NK-92 (cell line): ENCODE results near the gene ATOH8.

Experiments
- DNase-seq: peaks from one replicate; lab custom pipeline; 2025; ENCODE audit not compliant: unreplicated experiment; lab: John Stamatoyannopoulos, UW

The ATOH8 gene

DNA sequence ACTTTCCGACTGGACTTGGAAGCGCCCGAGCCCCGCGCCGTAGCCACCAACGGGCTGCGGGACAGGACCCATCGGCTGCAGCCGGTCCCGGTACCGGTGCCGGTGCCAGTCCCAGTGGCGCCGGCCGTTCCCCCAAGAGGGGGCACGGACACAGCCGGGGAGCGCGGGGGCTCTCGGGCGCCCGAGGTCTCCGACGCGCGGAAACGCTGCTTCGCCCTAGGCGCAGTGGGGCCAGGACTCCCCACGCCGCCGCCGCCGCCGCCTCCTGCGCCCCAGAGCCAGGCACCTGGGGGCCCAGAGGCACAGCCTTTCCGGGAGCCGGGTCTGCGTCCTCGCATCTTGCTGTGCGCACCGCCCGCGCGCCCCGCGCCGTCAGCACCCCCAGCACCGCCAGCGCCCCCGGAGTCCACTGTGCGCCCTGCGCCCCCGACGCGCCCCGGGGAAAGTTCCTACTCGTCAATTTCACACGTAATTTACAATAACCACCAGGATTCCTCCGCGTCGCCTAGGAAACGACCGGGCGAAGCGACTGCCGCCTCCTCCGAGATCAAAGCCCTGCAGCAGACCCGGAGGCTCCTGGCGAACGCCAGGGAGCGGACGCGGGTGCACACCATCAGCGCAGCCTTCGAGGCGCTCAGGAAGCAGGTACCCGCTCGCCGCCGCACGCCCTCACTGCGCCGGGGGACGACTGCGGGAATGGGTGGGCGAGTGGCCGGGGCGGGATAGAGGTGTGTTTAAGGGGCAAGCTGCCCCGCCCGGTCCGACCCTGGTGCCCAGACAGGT, 713 bp downstream of the ATOH8 start:
- DNase-seq, result no peak

DNA sequence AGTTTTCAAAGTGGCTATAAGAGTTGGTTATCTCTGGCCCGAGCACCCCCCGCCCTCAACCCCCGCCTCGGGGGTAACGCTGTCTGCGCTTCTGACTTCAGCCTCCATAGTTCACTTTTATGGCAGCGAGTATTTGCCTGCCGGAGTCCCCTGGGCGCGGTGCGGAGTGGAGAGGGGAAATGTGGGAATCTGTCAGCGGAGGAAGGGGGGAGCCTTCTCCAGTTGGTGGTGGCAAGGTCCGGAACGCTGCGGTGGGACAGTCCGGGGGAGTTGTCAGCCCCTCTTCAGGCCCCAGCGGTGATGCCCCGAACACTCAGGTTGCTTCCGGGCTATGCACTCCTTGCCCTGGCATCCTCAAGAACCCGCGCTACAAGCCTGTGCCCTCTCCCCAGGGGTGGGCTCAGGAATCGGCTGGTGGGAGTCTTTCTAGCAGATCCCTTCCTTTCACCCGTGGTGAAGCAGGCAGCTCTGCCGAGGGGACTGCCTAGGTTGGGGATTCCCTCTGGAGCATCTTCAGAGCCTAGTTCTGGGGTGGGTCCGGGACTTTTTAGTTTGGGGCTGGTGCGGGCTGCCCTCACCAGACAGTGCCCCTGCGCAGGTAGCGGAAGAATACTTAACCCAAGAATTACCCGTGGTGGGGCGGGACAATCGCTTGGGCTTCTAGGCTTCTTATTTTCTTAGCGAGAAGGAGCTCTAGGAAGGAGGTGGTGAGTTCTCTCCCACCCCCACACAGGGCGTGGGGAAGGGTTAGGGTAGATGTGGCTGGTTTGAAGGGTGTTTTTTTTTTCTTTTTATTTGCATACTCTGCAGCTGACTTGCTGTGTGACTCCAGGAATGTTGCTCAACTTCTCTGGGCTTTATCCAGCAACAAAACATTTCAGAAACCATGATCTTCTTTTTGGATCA, 1.6 kb downstream of the ATOH8 start:
- no peak for DNase-seq

DNA sequence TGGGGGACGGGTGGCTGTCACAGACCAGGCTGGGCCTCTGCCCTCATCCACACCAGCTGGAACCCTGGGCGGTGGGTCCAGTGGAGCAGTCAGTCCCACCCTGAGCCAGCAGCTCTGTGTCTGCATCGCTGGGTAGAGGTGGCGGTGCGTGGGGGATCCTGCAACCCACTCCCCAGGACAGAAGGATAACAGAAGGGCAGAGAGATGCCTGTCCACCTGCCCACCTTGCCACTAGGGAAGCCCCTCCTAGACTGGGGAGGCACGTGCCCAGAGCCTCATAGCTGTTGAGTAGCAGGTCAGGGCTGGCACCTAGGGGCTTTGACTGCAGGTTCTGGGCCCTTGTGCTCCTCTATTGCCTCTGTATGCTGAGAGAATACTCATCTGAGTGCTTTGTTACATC, 2.4 kb downstream of the ATOH8 start:
- no peak for DNase-seq

- DNase-seq, result no peak
These were observed 3.1 kb downstream of the ATOH8 start for GRCh38 chr2:85756822-85757435.

GRCh38 chr2:85757860-85758259, 4.1 kb downstream of the ATOH8 start:
- DNase-seq, result no peak

- no peak for DNase-seq
These were observed 4.8 kb downstream of the ATOH8 start for GRCh38 chr2:85758361-85759256.

GRCh38 chr2:85759257-85759613, 5.4 kb downstream of the ATOH8 start:
- no peak for DNase-seq

DNA sequence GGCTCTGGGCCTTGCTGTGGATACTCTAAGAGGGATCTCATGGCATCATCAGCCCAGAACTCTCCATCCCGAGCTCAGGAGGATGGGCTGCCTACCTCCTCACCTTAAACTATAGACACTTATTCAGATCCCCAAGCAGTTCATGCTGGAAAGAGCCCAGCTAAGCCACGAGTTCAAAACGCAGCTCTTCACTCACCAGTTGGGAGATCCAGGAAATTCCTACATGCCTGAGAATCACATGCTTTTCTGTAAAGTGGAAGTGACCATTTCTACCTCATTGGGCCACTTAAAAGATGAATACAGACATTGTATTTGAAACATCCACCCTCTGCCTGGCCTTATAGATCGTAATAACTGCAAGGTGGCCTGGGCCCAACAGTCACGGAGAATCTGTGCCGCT, 6.6 kb downstream of the ATOH8 start:
- DNase-seq, result no peak

DNA sequence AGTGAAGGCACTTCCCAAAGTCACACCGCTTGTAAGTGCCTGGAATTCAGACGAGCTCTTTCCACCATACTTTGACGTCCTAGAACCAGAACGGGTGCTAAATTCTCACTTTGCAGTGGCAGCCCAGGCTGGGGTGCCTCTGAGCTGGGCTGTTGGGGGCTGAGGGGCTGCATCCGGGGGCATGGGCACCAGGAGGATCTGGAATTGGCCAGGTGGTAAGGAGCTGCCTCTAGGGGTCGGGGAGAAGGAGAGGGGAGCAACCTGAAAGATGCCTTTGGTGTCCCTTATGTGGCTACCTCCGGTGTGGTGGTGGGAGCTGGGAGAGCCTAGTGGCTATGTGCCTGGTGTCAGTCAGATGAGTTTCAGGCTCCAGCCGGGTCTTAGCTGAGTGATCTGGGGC, 7.1 kb downstream of the ATOH8 start:
- no peak for DNase-seq

- no peak for DNase-seq
These were observed 7.7 kb downstream of the ATOH8 start for GRCh38 chr2:85761512-85761944.

- no peak for DNase-seq
These were observed 8.2 kb downstream of the ATOH8 start for GRCh38 chr2:85761946-85762345.

DNA sequence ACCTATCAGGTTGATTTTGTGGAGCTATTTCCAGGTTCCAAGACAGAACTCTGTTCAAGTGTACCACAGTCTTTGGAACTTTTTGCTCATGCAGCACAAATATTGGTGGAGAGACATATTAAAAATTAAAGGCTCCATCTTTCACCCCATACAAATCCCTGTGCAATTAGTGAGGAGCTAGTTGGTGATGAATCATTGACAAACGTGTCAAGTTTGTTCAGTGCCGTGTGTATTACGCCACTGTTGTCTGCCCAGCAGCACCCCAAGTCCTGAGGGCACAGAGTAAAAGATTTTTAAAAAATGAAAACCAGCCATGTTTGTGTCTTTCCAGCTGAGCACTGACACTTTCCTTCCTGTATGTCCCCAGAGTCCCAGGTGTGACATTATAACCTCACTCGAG, 9.3 kb downstream of the ATOH8 start:
- no peak for DNase-seq

- DNase-seq, result no peak
These were observed 10.0 kb downstream of the ATOH8 start for GRCh38 chr2:85763831-85764230.

DNA sequence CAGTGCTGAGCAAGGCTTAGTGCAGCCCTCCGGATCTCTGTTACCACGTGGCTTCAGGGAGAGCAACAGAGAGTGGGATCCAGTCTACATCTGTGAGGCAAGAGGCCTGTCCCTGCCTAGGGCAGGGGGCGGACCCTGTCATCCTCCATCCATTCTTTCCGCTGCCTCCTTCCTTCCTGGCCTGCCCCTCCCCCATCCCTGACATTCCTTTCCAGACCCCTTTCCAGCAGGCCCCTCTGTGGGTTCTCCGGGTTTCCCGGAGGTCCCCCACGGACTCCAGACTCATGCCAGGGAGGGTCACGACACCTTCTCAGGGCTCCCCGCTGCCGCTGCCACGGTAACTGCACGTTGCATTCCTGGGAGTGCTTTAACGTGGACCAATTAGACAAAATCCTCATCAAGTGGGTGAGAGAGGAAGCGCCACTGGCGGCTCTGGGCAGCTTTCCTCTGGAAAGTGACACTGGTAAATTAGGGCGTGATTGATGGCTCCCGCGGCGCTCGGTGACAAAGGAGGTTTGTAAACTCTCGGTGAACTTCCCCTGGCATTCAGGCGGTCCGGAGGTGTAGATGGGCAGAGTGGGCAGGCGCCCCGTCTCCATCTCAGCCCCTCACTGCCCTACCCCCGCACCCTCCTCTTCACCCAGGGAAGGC, 11.4 kb downstream of the ATOH8 start:
- DNase-seq, result no peak

DNA sequence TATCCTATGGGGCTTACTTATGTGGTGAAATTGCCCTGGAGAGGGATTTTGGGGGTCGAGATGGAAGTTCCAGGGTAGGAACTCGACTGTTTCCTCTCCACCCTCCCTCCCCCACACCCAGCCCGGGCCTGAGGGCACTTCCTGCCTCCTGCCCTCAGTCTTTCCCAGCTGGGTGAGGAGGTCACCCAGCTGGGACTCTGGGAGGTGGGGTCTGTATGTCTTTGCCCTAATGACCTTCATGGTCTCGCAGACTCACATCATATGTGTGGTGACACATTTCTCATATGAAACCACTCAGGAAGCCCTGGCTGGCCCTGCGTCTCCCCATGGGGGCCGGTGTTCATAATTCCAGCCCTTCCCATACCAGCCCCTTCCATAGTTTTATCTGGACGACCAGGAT, 12.4 kb downstream of the ATOH8 start:
- DNase-seq, result no peak

DNA sequence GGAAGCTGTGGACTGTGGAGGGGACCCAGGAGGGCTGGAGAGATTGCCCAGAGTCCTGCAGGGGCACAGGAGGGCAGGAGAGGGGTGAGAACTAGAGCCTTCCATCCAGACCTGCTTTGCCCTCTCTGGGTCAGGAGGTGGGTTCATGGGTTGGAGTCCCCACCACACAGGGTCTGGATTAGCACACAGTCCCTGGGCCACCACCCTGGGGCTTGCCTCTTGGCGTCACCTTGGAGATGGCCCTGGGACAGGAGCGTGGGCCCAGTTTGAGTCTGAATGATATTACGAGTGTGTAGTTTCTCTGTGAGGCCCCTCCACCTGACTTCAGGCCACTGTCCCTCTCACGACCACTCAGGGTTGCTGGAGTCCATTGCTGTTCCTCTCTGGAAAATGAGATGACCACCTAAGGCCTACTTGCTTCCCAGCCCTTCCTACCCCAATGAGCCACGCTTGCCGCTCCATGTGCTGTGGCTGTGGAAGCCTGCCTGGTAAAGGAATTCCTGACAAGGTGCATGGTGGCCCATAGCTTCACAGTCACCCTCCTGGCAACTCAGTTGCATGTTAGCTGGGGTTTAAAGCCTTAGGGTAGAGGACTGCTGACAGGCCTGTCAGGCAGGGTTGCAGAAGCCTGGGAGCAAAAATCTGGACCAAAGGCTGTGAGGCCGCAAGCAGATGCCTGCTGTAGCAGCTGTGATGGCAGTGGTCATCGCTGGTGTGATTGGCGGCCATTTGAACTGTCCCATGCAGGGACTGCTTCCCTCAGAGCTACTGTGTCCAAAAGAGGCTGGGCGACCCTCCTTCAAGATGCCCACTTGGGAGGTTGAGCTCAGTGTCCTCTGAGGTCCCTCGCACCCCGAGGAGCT, 14.2 kb downstream of the ATOH8 start:
- no peak for DNase-seq

DNA sequence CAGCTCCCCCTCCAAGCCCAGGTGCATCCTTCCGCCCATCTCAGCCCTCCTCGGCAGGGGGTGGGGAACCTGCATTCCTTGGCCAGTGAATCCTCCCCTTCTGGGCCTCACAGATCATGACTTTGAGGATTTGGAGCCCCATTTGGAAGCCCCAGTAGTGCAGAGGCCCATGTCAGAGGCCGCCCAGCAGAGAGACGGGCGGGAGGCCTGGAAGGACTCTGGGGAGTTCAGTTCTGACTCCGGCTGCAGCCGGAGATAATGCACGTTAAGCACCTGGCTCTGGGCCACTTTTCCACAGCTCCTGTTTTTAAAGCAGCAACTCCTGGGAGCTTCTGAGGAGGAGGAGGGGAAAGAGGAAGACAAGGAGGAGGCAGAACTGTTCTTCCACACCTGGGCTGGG, 14.9 kb downstream of the ATOH8 start:
- DNase-seq, result no peak

DNA sequence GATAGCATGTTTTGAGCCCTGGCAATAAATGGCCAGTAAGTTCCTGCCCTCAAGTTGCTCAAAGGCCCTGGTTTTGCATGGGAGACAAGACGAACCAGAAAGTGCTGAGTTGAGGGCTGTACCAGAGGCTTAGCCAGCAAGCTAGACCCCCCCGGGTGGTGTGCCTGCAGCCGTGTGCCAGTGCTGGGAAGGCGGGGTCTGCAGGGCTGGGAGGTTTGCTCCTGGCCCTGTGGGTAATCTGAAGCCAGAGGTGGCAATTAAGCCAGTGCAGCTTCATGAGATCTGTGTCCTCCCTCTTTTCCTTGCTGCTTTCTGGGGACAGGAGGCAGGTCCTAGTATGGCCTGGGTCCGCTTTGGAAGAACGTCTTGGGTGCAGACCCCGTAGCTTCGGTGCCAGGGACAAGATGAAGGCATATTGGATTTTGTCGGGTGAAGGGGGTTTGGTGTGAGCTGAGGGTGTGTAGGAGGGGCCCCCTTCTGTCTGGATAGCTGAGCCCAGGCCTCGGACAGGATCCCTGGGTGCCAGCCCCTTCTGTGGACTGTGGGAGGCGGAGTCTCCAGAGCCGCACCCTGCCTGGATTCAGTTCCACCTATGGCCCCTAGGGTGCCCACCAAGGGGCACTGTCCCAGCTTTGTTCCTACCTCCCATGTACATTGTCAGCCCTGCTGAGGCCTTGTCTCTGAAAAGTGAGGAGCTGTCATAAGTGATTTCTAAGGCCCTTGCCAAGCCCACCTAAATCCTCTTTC, 15.6 kb downstream of the ATOH8 start:
- DNase-seq, result no peak

- DNase-seq, result no peak
These were observed 16.2 kb downstream of the ATOH8 start for GRCh38 chr2:85769983-85770362.
